ENCODE results near the gene PLPPR3. TPM values are rescaled to one million over a fixed set of nuclear protein-coding genes. Genes with fewer than 3 reads are reported as not detected.

Gene PLPPR3
- total RNA-seq, 1 donor from 2014 or later: not detected

DNA sequence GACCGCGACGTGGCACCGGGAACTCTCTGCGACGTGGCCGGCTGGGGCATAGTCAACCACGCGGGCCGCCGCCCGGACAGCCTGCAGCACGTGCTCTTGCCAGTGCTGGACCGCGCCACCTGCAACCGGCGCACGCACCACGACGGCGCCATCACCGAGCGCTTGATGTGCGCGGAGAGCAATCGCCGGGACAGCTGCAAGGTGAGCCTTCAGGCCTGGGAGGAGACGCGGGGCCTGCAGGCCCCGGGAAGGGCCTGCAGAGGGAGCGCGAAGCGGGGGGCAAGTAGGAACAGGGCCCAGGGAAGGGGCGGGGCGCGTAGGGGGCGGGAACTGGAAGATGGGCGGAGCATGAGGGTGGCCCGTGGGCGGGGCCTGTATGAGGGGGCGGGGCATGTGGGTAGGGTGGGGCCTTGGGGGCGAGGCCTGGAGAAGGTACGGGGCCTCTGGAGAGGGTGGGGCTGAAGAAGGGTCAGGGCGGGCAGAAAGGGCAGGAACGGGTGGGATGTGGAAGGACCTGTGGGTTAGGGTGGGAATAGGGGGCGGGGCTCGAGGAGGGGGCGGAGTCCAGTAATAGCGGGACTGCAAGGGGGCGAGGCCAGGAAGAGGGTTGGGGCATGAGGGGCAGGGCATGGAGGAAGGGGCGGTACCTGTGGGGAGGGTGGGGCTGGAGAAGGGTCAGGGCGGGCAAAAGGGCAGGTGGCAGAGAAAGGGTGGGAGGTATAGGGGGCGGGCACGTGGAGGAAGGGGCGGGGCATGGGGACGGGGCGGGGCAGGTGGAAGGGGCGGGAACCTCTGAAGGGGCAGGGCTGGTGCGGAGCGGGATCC is 40.2 kb upstream of the PLPPR3 start:
- TF ChIP-seq, protein P1, sequence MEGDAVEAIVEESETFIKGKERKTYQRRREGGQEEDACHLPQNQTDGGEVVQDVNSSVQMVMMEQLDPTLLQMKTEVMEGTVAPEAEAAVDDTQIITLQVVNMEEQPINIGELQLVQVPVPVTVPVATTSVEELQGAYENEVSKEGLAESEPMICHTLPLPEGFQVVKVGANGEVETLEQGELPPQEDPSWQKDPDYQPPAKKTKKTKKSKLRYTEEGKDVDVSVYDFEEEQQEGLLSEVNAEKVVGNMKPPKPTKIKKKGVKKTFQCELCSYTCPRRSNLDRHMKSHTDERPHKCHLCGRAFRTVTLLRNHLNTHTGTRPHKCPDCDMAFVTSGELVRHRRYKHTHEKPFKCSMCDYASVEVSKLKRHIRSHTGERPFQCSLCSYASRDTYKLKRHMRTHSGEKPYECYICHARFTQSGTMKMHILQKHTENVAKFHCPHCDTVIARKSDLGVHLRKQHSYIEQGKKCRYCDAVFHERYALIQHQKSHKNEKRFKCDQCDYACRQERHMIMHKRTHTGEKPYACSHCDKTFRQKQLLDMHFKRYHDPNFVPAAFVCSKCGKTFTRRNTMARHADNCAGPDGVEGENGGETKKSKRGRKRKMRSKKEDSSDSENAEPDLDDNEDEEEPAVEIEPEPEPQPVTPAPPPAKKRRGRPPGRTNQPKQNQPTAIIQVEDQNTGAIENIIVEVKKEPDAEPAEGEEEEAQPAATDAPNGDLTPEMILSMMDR (IDR thresholded peaks at IDR 0.05; ENCODE audit: insufficient read depth, low read length, severe bottlenecking): peak; percentile 38
- DNase-seq (ENCODE audit: low read depth) (peak; percentile 48), FAIRE-seq (no peak)
- no peaks in the 10 kb centered on the region for H3K36me3 ChIP-seq (ENCODE audit: control insufficient read depth, insufficient read depth, low read length)
- H3K27me3 ChIP-seq (ENCODE audit: control insufficient read depth, insufficient read depth, low read length): no peaks in the 10 kb centered on the region
- no peak overlapping the region for H3K4me3 ChIP-seq (ENCODE audit: low read depth, low read length)

DNA sequence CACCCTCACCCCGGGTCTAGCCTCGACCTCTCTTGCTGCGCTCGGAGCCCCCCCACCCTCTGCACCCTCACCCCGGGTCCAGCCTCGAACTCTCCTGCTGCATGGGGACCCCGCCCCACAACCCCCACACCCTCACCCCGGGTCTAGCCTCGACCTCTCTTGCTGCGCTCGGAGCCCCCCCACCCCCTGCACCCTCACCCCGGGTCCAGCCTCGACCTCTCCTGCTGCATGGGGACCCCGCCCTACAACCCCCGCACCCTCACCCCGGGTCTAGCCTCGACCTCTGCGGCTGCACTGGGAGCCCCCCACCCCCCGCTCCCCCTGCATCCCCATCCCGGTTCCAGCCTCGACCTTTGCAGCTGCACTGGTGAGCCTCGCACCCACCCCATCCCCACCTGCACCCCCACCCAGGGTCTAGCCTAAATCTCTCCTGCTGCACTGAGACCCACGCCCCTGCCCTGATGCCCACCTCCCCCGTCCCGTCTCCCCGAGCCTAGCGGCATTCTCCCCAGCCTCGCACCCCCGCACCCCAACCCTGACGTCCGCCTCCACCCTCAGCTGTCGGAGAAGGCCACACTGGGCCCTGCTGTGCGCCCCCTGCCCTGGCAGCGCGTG is 39.5 kb upstream of the PLPPR3 start:
- no peak for FAIRE-seq

DNA sequence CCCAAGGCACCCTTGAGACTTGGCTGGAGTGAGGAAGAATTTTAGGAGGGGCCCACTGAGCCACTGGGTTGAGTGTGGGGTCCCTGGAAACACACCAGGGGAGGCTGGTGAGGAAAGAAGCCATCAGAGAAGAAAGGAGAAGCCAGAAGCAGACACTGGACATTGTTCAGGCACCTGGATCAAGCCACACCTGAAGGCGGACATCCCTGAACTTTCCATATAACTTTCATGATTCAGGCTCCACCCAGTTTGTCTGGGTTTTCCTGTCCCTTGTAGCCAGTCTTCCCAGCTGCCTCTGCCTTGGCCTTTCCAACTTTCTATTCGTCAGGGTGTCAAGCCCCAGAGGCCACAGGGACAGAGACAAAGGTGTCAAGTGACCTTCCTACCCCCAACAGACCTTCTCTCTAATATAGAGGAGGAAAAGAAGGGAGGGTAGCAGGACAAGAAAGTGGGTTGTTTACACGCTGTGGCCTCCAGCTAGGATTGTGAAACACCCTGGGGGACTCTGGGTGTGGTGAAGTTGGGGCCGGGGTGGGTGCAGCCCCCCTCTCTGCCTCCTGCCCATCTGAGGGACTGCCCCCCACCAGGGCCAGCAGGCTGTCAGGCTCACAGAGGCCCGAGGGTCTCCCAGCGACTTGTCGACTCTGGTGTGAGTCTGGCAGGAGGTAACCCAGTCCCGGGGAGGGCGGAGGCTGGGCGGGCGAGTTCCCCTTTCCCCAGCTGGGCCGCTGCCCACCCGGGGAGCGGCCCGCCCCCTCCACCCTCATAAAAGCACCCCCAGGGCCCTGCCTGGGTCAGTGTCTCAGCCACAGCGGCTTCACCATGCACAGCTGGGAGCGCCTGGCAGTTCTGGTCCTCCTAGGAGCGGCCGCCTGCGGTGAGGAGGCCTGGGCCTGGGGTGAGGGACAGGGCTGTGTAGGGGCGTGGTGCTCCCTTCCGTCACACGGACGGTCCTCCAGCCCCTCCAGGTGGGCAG is 37.4 kb upstream of the PLPPR3 start, which contains the start of gene CFD:
Gene CFD (plus strand): TSS at position 797 of the 976 bp plus-strand sequence. CDS start 26 bp downstream, at position 823.
- H3K36me3 ChIP-seq (ENCODE audit: control insufficient read depth, insufficient read depth, low read length): no peaks in the 10 kb centered on the region
- peak within 1 kb of the TSS; percentile 36 for H3K4me3 ChIP-seq (ENCODE audit: low read depth, low read length)
- DNase-seq (ENCODE audit: low read depth) (no peak), FAIRE-seq (no peak)
- TF ChIP-seq, protein P1 (IDR thresholded peaks at IDR 0.05; ENCODE audit: insufficient read depth, low read length, severe bottlenecking): no peak
- no peaks in the 10 kb centered on the region for H3K27me3 ChIP-seq (ENCODE audit: control insufficient read depth, insufficient read depth, low read length)

More for the DNA sequence above, 39.5 kb upstream of the PLPPR3 start:
- Histone ChIP-seq H3K27me3 (ENCODE audit: control insufficient read depth, insufficient read depth, low read length) (no peaks in the 10 kb centered on the region), H3K36me3 (ENCODE audit: control insufficient read depth, insufficient read depth, low read length) (no peaks in the 10 kb centered on the region), H3K4me3 (ENCODE audit: low read depth, low read length) (no peak overlapping the region)
- DNase-seq (ENCODE audit: low read depth): no peak
- TF ChIP-seq, protein P1 (IDR thresholded peaks at IDR 0.05; ENCODE audit: insufficient read depth, low read length, severe bottlenecking): no peak

DNA sequence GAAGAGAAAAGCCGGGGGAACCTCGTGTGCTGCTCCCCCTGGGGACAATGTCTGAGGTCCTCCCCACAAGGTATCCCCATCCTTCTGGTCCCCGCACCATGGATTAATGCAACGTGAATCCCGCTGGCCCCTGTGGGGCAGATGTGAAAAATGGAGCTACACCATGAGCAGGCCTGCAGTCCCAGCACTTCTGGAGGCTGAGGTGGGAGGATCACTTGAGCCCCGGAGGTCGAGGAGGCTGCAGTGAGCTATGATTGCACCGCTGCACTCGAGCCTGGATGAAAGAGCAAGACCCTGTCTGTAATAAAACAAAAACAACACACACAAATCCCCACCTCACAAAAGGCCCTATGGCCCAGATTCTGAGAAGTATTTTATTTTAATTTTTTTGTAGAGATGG is 36.5 kb upstream of the PLPPR3 start:
- TF ChIP-seq, protein P1 (IDR thresholded peaks at IDR 0.05; ENCODE audit: insufficient read depth, low read length, severe bottlenecking): no peak
- FAIRE-seq: no peak

DNA sequence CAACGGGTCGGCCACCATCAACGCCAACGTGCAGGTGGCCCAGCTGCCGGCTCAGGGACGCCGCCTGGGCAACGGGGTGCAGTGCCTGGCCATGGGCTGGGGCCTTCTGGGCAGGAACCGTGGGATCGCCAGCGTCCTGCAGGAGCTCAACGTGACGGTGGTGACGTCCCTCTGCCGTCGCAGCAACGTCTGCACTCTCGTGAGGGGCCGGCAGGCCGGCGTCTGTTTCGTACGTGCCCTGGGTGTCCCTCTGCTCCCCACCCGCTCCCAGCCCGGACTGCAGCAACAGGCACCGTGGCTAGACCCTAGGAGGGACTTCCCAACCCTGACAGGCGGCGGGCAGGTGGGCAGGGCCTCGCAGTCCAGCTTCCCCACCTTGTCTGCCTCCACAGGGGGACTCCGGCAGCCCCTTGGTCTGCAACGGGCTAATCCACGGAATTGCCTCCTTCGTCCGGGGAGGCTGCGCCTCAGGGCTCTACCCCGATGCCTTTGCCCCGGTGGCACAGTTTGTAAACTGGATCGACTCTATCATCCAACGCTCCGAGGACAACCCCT is 33.9 kb upstream of the PLPPR3 start:
- no peak overlapping the region for H3K4me3 ChIP-seq (ENCODE audit: low read depth, low read length)
- TF ChIP-seq, protein P1 (IDR thresholded peaks at IDR 0.05; ENCODE audit: insufficient read depth, low read length, severe bottlenecking): no peak
- H3K27me3 ChIP-seq (ENCODE audit: control insufficient read depth, insufficient read depth, low read length): no peaks in the 10 kb centered on the region
- FAIRE-seq (no peak), DNase-seq (ENCODE audit: low read depth) (no peak)
- H3K36me3 ChIP-seq (ENCODE audit: control insufficient read depth, insufficient read depth, low read length): no peaks in the 10 kb centered on the region

More for the DNA sequence above, 36.5 kb upstream of the PLPPR3 start:
- Histone ChIP-seq H3K27me3 (ENCODE audit: control insufficient read depth, insufficient read depth, low read length) (no peaks in the 10 kb centered on the region), H3K4me3 (ENCODE audit: low read depth, low read length) (no peak overlapping the region), H3K36me3 (ENCODE audit: control insufficient read depth, insufficient read depth, low read length) (no peaks in the 10 kb centered on the region)
- no peak for DNase-seq (ENCODE audit: low read depth)

All from bronchial epithelial cell (primary cell).